Measurements from ENCODE around the gene UNC5B. TPM values are rescaled to one million over a fixed set of nuclear protein-coding genes. Genes with fewer than 3 reads are reported as not detected.

UNC5B gene
- total RNA-seq, 6 donors from 2014 or later, result 8.4 to 27.7 (median 20.5) TPM

- H3K36me3 ChIP-seq, result no peaks in the 10 kb centered on the region
- no peak overlapping the region for H3K4me3 ChIP-seq
- ATAC-seq (ENCODE audit: low FRiP score in 2 of 2) (no peak), DNase-seq (no peak)
- no peaks in the 10 kb centered on the region for H3K9me3 ChIP-seq
- H3K27ac ChIP-seq, result no peak overlapping the region
- TF ChIP-seq CTCF (IDR thresholded peaks at IDR 0.05), result no peak
- no peak for TF ChIP-seq EP300 (IDR thresholded peaks at IDR 0.05)
- no peak for TF ChIP-seq POLR2A (IDR thresholded peaks at IDR 0.05)
- no peak for TF ChIP-seq POLR2AphosphoS5 (IDR thresholded peaks at IDR 0.05)
- no peaks in the 10 kb centered on the region for H3K27me3 ChIP-seq
- WGBS, 2 donors, result 76 to 81% methylated on average over 11 of the region's 11 CpGs
- H3K4me1 ChIP-seq, result peaks cover 68 to 83% (median 73%) of the 10 kb centered on the region in 4 donors
Observed at GRCh38 chr10:71237843-71238623, 25.7 kb downstream of the UNC5B start.

- no peak for DNase-seq
- no peaks in the 10 kb centered on the region for H3K36me3 ChIP-seq
- WGBS, 2 donors, result 78 to 90% methylated on average over 3 to 4 of the region's 4 CpGs
- no peaks in the 10 kb centered on the region for H3K9me3 ChIP-seq
- peaks cover 66 to 83% (median 73%) of the 10 kb centered on the region in 4 donors for H3K4me1 ChIP-seq
- H3K27me3 ChIP-seq, result no peaks in the 10 kb centered on the region
- no peak overlapping the region for H3K4me3 ChIP-seq
- no peak overlapping the region for H3K27ac ChIP-seq
- ATAC-seq (ENCODE audit: low FRiP score in 2 of 2), result no peak
- TF ChIP-seq EP300 (IDR thresholded peaks at IDR 0.05) (no peak), CTCF (IDR thresholded peaks at IDR 0.05) (no peak), POLR2AphosphoS5 (IDR thresholded peaks at IDR 0.05) (no peak), POLR2A (IDR thresholded peaks at IDR 0.05) (no peak)
Observed at GRCh38 chr10:71238626-71239025, 26.3 kb downstream of the UNC5B start.

- WGBS, 2 donors, result 73 to 84% methylated on average over 7 to 13 of the region's 13 CpGs
- Histone ChIP-seq H3K4me3 (no peak overlapping the region), H3K9me3 (no peaks in the 10 kb centered on the region), H3K27ac (peak overlapping the region in 2 of 4 donors; percentile 66 to 74), H3K4me1 (peaks cover 66 to 83% (median 73%) of the 10 kb centered on the region in 4 donors), H3K36me3 (no peaks in the 10 kb centered on the region), H3K27me3 (no peaks in the 10 kb centered on the region)
- DNase-seq (no peak), ATAC-seq (ENCODE audit: low FRiP score in 2 of 2) (no peak)
- TF ChIP-seq CTCF (IDR thresholded peaks at IDR 0.05) (no peak), POLR2A (IDR thresholded peaks at IDR 0.05) (no peak), POLR2AphosphoS5 (IDR thresholded peaks at IDR 0.05) (no peak), EP300 (IDR thresholded peaks at IDR 0.05) (no peak)
Observed at GRCh38 chr10:71239131-71239915, 27.0 kb downstream of the UNC5B start.

- WGBS, 2 donors, result 69 to 82% methylated on average over 14 to 22 of the region's 22 CpGs
- ATAC-seq (ENCODE audit: low FRiP score in 2 of 2) (no peak), DNase-seq (no peak)
- Histone ChIP-seq H3K27ac (peak overlapping the region; percentile 62 to 76 (median 70)), H3K4me1 (peaks cover 65 to 83% (median 73%) of the 10 kb centered on the region in 4 donors), H3K36me3 (no peaks in the 10 kb centered on the region), H3K4me3 (no peak overlapping the region), H3K27me3 (no peaks in the 10 kb centered on the region), H3K9me3 (no peaks in the 10 kb centered on the region)
- TF ChIP-seq EP300 (IDR thresholded peaks at IDR 0.05) (no peak), CTCF (IDR thresholded peaks at IDR 0.05) (no peak), POLR2A (IDR thresholded peaks at IDR 0.05) (no peak), POLR2AphosphoS5 (IDR thresholded peaks at IDR 0.05) (no peak)
Observed at GRCh38 chr10:71239946-71240795, 27.8 kb downstream of the UNC5B start.

Data from upper lobe of left lung (tissue), 6 donors.